GM23338 (cell line): ENCODE measurements around the gene CDON.

ENCODE experiments used
- CTCF ChIP-seq, 2 experiments: fragments of 200-600 bp in 1 of 2; sonication (generic) in 1 of 2; conservative IDR thresholded peaks; 2 replicates each; pipeline versions ENCODE4 v1.5.1 to v1.6.1; 2016 to 2017; ENCODE audit warnings: antibody characterized with exemption in 2 of 2, low read depth in 2 of 2, mild to moderate bottlenecking in 2 of 2, moderate library complexity in 1 of 2
- REST ChIP-seq: IDR thresholded peaks from one replicate; pipeline ENCODE4 v1.6.1; 2018; ENCODE audit warnings: antibody characterized with exemption; ENCODE audit not compliant: unreplicated experiment

- TF ChIP-seq REST: no peak
- no peak for TF ChIP-seq CTCF (conservative IDR thresholded peaks at IDR 0.05; ENCODE audit: low read depth in 2 of 2)
Measured at GRCh38 chr11:125976156-125976555, 86.5 kb downstream of the CDON start.
